LNCaP clone FGC (cell line): ENCODE measurements around the gene SUB1.
A peak's percentile ranks its signal among the peaks of the same experiment; 100 is the strongest.

Experiments
- DNase-seq: peaks from one replicate; pipeline ENCODE4 v3.0.0-alpha.2; 2011; ENCODE audit warnings: low read depth
- H3K4me3 ChIP-seq: 2 replicates; pipeline ENCODE4 v1.5.1; 2011; ENCODE audit warnings: mild to moderate bottlenecking, low read depth, low read length, control low read depth
- TF ChIP-seq, protein P1 (sequence below): IDR thresholded peaks from 2 replicates; pipeline ENCODE4 v1.5.1; 2012; ENCODE audit warnings: mild to moderate bottlenecking; ENCODE audit not compliant: control insufficient read depth, insufficient read depth; ENCODE audit errors: extremely low read depth

SUB1 gene

GRCh38 chr5:32601623-32602295 is 16.4 kb downstream of the SUB1 start:
- TF ChIP-seq, protein P1, sequence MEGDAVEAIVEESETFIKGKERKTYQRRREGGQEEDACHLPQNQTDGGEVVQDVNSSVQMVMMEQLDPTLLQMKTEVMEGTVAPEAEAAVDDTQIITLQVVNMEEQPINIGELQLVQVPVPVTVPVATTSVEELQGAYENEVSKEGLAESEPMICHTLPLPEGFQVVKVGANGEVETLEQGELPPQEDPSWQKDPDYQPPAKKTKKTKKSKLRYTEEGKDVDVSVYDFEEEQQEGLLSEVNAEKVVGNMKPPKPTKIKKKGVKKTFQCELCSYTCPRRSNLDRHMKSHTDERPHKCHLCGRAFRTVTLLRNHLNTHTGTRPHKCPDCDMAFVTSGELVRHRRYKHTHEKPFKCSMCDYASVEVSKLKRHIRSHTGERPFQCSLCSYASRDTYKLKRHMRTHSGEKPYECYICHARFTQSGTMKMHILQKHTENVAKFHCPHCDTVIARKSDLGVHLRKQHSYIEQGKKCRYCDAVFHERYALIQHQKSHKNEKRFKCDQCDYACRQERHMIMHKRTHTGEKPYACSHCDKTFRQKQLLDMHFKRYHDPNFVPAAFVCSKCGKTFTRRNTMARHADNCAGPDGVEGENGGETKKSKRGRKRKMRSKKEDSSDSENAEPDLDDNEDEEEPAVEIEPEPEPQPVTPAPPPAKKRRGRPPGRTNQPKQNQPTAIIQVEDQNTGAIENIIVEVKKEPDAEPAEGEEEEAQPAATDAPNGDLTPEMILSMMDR = no peak
- H3K4me3 ChIP-seq = no peak overlapping the region
- no peak for DNase-seq

DNA sequence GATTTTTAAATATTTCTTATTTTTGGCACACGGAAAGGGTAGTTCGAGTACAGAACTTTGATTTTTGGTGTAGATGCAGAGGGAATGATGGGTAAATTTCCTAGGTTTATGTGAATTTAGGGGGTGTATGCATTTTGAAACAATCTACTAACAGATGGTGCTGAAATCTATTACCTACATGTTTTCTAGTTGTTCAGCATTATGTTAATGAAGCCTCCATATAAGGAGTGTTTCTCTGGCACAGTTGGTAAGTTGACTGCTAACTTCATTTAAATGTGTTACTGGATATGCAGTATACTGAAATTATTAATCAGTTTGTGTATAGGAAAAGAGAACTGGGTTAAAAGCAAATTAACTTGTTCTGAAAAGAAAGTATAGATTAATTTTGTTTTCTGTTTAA is 17.5 kb downstream of the SUB1 start:
- H3K4me3 ChIP-seq = no peak overlapping the region
- no peak for DNase-seq
- TF ChIP-seq, protein P1 = no peak

DNA sequence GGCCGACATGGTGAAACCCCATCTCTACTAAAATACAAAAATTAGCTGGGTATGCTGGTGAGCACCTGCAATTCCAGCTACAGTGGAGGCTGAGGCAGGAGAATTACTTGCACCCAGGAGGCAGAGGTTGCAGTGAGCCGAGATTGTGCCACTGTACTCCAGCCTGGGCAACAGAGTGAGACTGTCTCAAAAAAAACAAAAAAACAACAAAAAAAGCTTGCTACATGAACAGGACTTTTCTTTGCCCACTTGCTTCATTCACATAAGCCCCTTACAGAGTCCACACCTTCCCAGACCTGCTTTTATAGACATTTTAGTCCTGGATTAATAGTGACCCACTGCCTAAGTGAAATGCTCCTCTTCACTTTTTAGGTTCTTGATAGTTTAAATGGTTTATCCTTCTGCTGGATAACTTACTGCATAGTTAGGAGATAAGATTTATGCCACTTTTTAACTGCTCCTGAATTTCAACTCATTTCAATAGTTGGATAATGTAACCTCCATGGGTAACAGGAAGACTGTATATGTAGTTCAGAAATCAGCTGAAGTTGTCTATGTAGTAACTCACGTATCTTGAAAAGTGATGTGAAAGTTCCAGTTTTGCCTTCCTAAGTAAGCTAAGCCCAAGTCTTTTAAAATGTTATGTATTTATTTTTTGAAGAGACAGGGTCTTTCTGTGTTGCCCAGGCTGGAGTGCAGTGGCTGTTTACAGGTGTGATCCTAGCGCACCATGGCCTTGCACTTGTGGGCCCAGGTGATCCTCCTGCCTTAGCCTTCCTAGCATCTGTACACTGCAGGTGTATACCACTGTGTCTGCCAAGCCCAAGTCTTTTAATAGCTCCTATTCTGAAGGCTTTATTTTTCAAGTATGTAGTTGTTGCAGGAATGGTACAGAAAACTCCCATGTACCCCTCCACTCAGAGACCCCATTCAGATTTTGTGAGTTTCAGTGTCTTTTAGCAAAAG is 19.7 kb downstream of the SUB1 start:
- no peak for DNase-seq

GRCh38 chr5:32605766-32606152 is 20.4 kb downstream of the SUB1 start:
- H3K4me3 ChIP-seq = no peak overlapping the region
- TF ChIP-seq, protein P1 = no peak
- DNase-seq = no peak

More for the DNA sequence above, 19.7 kb downstream of the SUB1 start:
- H3K4me3 ChIP-seq = no peak overlapping the region
- TF ChIP-seq, protein P1 = no peak

GRCh38 chr5:32612134-32612888 is 27.0 kb downstream of the SUB1 start:
- no peak for DNase-seq
- TF ChIP-seq, protein P1 = no peak
- H3K4me3 ChIP-seq = no peak overlapping the region

DNA sequence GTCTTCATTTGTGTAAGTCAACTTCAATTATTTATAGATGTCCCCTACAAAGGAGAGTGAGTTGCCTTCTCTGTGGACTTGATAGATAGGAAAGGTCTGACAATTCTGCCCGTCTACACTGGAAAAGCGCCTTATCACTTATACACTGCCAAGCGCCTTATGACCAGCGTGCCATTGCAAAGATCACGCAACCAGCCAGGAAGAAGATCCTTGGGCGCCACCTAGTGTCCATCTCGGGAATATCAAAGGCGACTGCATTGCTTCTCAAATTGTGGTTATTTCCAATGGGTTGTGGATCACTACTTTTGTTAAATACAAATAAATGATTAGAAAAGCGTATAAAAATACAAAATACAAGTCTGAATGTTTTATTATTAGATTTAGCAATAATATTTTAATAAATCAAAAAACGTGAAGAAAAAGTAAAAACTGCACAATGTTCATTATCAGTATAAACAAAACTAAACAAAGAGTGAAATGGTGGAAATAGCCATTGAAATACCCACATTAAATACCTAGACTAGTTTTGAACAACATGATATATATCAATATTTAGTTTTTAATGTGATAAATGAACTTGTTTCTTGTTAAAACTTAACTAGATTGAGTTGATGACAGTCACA is 27.8 kb downstream of the SUB1 start:
- peak; percentile 41 for DNase-seq
- no peak overlapping the region for H3K4me3 ChIP-seq
- TF ChIP-seq, protein P1 = peak; percentile 87
